SHP77 (cell line): ENCODE results near the gene TM2D1.
"Not testable (repeated sequence)": the region's sequence is repeated elsewhere in the genome, so short reads cannot be mapped to it uniquely, and the experiment has no call there.

Experiments used
- DNase-seq, 2 experiments: peaks; one replicate each; lab custom pipeline; 2025; lab: John Stamatoyannopoulos, UW

The TM2D1 gene

GRCh38 chr1:61724813-61725694 is at the start of gene TM2D1:
TM2D1 (minus strand) TSS chr1:61725141; CDS start chr1:61725120, 21 bp downstream.
- peak; percentile 89 for DNase-seq

- no peak for DNase-seq
Observed at GRCh38 chr1:61770131-61770530, 45.2 kb upstream of the TM2D1 start.

- DNase-seq: no peak
Observed at GRCh38 chr1:61757950-61758349, 33.0 kb upstream of the TM2D1 start.

GRCh38 chr1:61756773-61757172 is 31.8 kb upstream of the TM2D1 start:
- no peak for DNase-seq

GRCh38 chr1:61754545-61754944 is 29.6 kb upstream of the TM2D1 start:
- no peak for DNase-seq

GRCh38 chr1:61753998-61754508 is 29.1 kb upstream of the TM2D1 start:
- no peak for DNase-seq

- no peak for DNase-seq
Observed at GRCh38 chr1:61752921-61753389, 28.0 kb upstream of the TM2D1 start.

GRCh38 chr1:61749574-61749973 is 24.6 kb upstream of the TM2D1 start:
- no peak for DNase-seq

- DNase-seq: no peak
Observed at GRCh38 chr1:61748566-61748965, 23.6 kb upstream of the TM2D1 start.

- DNase-seq: no peak
Observed at GRCh38 chr1:61746813-61747212, 21.9 kb upstream of the TM2D1 start.

- no peak for DNase-seq
Observed at GRCh38 chr1:61743716-61744580, 19.0 kb upstream of the TM2D1 start.

- DNase-seq: no peak
Observed at GRCh38 chr1:61743431-61743705, 18.4 kb upstream of the TM2D1 start.

GRCh38 chr1:61742620-61743430 is 17.9 kb upstream of the TM2D1 start:
- peak in 1 of 2 experiments; percentile 4 for DNase-seq

GRCh38 chr1:61741711-61742619 is 17.0 kb upstream of the TM2D1 start, which contains the start of gene PATJ:
PATJ (plus strand) TSS chr1:61742480; CDS start chr1:61762893, 20,413 bp downstream.
- DNase-seq: peak; percentile 37 to 75

GRCh38 chr1:61740751-61741700 is 16.1 kb upstream of the TM2D1 start:
- DNase-seq: no peak

- no peak for DNase-seq
Observed at GRCh38 chr1:61732726-61733125, 7.8 kb upstream of the TM2D1 start.

GRCh38 chr1:61730679-61731078 is 5.7 kb upstream of the TM2D1 start:
- DNase-seq: not testable (repeated sequence)

- no peak for DNase-seq
Observed at GRCh38 chr1:61727544-61727943, 2.6 kb upstream of the TM2D1 start.

GRCh38 chr1:61724506-61724812 is 482 bp downstream of the TM2D1 start:
- no peak for DNase-seq
